Caki2 (cell line): Measurements from ENCODE around the gene HOXC11. TPM values are rescaled to one million over a fixed set of nuclear protein-coding genes. Genes with fewer than 3 reads are reported as not detected.

Experiments
- DNase-seq: peaks from one replicate; pipeline ENCODE4 v3.0.0-alpha.2; 2015; ENCODE audit warnings: low read depth
- in situ Hi-C: cut with HindIII; loops from 2 replicates; pipeline ENCODE4 v1.10.0; 2016; ENCODE audit warnings: low sequenced_read_pairs, low pct_unique_long_range_greater_than_20kb, mixed read lengths
- total RNA-seq: library from RNA; depleted of rRNA; stranded (reverse); fragments of >200 nt; shearing (Covaris generic); gene quantifications from 2 replicates; pipeline ENCODE4 v1.2.3, GENCODE V29; 2014; ENCODE audit warnings: low replicate concordance

The HOXC11 gene
- total RNA-seq, 1 experiment from 2014 or later, result not detected

- DNase-seq, result no peak
- in situ Hi-C loops, result no loop called here
Observed at GRCh38 chr12:53968214-53969127, 4.5 kb upstream of the HOXC11 start.

DNA sequence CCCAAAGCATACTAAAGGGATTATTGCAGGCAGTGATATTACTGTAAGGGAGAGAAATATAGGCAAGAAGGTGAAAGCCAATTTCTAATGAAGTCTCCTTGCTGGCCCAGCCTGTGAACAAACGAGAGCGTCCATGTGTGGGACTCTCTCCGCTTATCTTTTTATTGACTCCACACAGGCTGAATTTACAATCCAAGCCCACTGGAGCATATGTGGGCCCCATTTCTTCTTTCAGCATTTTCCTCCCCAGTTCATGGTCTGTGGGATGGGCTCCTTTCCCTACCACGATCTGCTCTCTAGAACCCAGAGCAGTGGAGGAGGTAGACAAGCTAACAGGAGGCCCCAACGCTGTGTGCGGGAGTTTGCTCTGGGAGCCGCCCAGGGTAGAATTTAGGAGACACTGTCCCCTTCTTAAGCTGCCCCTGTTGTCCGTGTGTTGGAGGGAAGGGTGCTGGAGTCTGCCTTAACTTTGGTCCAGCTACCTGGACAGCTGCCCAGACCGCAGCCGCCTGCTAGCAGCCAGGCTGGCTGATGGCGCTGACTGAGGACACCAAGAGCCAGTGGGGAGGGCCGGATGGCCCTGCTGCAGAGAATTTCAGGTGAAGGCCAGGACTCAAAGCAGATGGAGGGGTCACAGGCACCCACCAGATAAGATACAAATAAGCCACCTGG is 3.2 kb upstream of the HOXC11 start:
- DNase-seq, result no peak
- in situ Hi-C loops, result no loop called here

DNA sequence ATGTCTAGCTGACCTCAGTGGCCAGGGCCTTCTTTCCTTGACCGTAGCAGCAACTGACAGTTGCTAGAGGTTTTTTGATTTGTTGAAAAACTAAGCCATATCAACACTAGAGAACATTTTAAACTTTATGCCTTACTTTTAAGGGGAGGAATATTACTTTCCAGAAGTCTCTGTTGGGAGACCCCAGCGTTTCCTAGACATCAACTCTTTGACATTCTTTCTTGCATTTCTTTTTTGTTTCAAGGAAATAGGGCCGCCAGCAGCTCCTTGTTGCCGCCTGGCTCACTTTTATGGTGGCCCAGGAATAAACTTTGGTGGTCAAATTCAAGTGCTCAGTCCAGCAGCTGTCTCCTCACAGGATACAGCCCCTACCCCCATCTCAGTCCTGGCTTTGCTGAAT is 2.5 kb upstream of the HOXC11 start:
- in situ Hi-C loops, result no loop called here
- no peak for DNase-seq

DNA sequence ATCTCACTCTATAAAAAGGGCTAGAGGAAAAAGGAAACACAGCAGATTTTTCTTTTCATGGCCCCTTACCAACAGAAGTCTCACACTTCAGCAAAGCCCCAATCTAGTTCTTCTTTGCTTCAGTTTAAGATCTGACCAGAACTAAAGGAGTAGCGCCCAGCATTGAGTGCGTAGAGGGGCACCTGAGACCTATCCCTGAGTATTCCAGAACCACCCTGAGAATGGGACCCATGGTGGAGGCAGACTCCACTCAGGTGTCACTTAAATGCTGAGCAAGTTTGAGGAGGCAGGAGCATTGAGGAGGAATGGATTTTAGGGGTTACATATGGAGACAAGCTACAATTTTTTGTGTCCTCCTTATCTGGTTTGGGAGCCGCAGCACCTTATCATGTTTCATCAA is 1.8 kb upstream of the HOXC11 start:
- in situ Hi-C loops, result no loop called here
- DNase-seq, result no peak

DNA sequence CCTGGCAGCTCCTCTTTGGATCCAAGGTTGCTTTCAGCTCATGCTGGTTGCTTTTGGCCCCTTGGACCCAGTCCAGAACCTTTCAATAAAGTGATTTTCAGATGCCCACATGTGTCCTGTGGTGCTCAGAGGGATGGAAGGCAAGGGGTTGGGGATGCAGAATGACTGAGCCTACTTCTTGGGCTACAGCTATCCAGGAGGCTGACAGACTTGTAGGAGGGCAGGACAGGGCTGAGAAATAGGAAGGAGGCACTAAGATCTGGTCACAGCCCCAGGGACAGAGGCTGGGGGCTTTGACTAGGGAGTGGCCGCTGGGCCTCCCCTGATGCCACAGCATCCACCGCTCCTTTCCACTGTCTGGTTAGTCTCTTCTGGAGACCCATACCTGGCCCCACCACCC is 1.2 kb upstream of the HOXC11 start:
- in situ Hi-C loops, result no loop called here
- DNase-seq, result no peak

GRCh38 chr12:53972152-53972702 is 699 bp upstream of the HOXC11 start:
- in situ Hi-C loops, result no loop called here
- DNase-seq, result no peak

- no peak for DNase-seq
- in situ Hi-C loops, result no loop called here
Observed at GRCh38 chr12:53973236-53974042, 513 bp downstream of the HOXC11 start.

DNA sequence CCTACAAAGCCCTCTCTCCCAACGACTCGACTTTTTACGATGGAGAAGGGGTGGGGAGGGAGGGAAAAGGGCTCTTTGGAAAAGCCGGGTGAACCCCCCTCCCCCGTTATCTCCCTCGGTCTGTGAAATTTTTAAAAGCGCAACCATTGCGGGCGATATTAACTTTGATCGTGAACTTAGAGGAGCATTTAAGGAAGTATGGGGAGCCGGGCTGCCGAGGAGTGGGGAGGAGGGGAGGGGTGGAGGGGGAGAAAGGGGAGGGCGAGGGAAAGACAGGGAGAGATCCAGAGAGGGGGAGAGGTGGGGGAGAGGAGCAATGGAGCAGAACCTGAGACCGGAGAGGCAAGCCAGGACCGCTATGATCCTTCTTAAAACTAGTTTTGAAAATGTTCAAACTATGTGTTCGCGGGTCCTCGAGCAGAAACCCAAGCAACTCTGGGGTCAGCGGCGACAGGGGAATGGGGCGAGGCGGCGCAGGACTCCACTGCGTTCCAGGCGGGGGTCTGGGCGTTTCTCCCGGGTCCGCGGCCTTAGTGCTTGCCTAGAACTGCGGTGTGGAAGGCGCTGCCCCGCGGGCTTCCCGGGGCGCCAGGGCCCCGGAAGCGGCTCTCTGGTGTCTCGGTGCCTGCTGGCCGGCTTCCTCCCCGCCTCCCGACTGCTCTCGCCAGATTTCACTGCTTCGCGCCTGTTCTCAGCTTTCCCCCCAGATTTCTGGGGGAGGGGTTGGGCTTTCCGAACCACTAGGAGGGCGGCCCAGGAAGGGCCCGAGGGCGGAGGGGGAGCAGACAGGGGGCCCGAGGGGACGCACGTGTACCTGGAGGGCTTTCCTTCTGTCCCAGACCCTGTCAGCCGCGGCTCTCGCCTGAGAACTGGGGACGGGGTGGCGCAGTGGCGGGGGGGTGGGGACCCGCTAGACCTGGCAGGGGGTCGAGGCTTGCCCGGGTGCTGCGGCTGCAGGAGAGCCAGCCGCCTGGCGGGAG is 1.4 kb downstream of the HOXC11 start, which contains the start of gene HOTAIR:
Gene HOTAIR, minus strand, starts transcription at position 871 of the 980 bp plus-strand sequence.
- DNase-seq, result no peak
- in situ Hi-C loops, result no loop called here

DNA sequence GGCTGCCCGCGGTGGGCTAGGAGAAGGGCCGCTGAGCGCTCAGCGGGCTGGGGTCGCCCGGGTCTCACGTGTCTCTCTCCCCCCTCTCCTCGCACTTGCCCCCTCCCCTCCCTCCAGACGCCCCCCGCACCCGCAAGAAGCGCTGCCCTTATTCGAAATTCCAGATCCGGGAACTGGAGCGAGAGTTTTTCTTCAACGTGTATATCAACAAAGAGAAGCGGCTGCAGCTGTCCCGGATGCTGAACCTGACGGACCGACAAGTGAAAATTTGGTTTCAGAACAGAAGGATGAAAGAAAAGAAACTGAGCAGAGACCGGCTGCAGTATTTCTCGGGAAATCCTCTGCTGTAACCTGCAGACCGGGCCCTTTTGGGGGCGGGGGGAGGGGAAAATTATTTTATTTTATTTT is 2.1 kb downstream of the HOXC11 start:
- no peak for DNase-seq
- in situ Hi-C loops, result no loop called here

- in situ Hi-C loops, result no loop called here
- no peak for DNase-seq
Observed at GRCh38 chr12:53975479-53976152, 2.7 kb downstream of the HOXC11 start.

GRCh38 chr12:53976172-53976822 is 3.4 kb downstream of the HOXC11 start:
- in situ Hi-C loops, result no loop called here
- DNase-seq, result no peak

DNA sequence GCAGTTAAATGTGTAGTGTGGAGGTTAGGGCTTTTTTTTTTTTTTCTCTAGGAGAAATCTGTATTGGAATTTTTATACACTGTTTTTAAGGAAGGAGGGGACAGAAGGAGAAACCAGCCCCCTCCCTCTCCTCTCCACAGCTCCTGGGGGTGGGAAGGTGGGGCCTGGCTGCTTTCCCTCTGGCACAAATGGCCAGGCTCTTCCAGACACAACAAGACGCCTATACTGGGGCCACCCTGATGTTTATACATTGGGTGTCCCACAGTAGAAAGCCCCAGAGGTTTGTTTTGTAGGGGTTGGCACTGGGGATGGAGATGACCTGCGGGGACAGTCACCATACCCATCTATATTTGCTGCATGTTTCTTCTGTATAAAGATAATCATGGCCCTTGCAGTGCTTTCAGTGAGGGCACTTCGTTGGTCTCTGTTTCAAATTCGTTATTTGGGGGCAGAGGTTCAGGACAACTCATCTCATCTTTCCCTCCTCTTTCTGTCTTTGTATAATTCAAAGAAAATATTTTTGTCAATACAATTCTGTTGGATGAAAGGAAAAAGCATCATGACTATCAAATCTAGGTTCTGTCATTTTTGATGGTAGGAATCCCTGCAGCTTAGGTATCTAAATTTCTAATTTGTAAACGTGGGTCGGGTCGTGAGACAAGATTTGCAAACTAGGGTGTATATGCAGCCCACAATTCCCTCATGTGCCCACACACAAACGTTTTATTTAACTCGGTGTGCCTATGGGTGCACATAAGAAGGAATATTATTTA is 4.1 kb downstream of the HOXC11 start:
- DNase-seq, result no peak
- in situ Hi-C loops, result no loop called here

DNA sequence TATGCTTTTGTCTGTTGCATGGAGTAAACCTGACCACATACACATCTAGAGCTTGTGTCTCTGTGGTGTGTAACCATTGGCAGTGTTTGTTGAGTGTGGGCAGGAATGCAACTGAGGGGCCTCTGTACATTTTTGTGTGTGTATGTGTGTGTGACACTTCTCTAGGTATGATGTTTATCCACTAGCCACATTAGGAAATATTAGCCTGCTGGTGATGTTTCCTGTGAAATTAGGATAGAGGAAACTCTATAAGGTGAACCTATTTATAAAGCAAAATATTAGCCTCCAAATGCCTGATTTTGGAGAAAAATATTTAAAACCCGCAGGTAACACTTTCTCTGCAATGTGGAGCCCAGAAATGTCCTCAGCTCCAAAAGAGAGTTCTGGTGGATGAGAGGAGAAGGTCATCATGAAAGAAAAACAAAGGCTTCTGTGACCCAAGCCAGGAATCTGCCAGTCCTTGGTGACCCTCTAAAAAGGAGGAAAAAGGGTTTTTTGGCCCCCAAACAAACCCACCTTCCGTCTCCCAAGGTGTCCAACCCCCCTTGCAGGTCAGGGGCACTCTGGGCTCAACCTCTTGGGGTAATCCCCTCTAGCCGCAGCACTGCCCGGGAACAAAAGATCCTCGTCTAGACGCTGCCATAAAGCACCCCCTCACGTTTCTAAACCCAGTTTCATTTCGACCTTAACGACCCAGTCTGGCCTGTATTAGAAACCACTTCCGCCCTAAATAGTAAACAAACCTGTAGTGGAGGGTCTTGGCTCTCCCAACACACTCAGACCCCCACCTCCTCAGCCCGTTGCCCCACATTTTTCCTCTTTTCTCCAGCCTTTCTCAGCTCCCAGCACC is 4.9 kb downstream of the HOXC11 start:
- in situ Hi-C loops, result no loop called here
- DNase-seq, result no peak

DNA sequence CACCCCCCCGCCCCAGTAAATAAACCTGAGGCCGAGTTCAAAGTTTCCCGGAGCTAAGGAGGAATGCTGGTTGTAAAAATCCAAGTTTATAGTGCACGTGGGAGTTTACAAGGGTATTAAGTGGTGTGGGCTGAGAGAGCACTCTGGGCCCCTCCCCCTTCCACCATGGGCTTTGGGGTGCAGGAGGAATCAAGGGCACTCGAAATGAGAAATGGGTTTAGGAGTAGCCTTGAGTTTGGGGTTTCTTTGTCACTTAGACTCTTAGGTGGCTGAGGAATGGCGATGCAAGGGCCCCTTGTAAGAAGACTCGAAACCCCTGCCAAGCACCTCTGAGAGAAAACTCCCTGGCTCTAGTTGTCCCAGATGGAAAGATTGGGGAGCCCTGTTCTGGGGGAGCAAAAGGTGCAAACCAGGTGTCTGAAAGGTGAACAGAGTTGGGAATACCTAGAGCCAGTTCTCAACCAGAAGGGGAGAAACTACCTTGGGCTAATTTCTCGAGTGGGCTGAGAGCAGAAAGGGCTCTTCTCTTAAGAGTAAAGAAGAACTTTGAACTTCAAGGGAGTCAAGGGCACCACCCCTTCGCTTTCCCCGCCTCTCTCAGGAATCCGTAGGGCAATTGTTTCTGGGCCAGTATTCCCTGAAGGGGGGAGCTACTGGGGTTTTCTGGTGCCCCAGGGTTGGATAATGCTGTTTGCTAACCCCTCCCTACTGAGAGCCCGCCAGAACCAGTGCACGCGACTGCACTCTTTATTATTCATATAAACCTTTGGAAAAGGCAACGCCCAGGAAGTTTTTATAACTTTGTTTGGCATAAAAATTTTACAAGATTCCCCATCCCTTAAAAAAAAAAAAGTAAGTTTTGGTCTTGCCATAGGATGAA is 5.8 kb downstream of the HOXC11 start:
- in situ Hi-C loops, result no loop called here
- no peak for DNase-seq
